NK-92 (cell line): ENCODE data around the gene NADK.
"Not testable (repeated sequence)": the region's sequence is repeated elsewhere in the genome, so short reads cannot be mapped to it uniquely, and the experiment has no call there.

Experiments used
- DNase-seq: peaks from one replicate; lab custom pipeline; 2025; ENCODE audit not compliant: unreplicated experiment; lab: John Stamatoyannopoulos, UW

Gene NADK

GRCh38 chr1:1748686-1749321, 29.5 kb downstream of the NADK start:
- DNase-seq: no peak

DNA sequence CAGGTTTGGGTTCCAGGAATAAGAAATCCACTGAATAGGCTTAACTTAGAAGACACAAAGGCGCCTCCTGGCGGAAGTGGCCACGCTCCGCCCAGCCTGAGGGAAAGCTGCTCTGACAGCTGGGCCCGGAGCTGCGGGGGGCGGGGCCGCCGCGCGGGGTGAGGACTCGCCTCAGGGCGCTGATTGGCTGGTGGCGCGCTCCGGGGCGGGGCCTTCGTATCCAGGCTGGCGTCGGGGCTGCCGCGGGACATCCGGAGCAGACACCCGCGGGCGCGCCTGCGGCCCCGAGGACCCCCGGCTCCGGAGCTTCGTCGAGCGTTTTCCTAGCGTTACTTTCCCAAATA, 31.7 kb downstream of the NADK start:
- DNase-seq: not testable (repeated sequence)

GRCh38 chr1:1745651-1746565, 32.4 kb downstream of the NADK start:
- not testable (repeated sequence) for DNase-seq

DNA sequence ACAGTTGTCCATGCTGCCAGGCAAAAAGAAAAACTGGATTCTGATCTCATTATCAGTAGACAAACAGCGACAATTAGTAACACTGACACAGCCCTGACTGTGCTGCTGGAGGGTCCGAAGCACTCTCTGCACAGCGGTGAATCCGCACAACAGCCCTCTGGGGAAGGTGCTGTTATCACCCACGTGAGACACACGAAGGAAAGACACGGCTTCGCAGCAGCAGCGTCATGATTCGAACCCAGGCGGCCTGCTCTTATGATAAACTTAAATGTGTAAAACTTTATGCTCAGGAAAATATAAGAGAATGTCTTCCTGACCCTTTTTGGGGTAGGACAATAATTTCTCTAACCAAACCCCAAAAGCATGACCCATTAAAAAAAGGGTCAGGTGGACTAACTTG, 35.7 kb downstream of the NADK start:
- DNase-seq: not testable (repeated sequence)

DNA sequence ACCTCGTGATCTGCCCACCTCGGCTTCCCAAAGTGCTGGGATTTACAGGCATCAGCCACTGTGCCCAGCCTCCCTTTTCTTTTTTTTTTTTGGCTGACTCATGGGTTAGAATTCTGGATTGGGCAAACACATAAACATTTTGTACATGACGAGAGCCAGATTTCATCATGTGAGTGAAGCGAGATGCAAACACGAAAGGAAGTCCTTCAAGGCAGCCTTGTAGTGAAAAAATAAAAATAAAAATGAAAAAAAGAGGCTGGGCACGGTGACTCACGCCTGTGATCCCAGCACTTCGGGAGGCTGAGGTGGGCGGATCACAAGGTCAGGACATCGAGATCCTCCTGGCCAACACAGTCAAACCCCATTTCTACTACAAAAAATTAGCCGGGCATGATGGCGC, 37.3 kb downstream of the NADK start:
- DNase-seq: not testable (repeated sequence)

DNA sequence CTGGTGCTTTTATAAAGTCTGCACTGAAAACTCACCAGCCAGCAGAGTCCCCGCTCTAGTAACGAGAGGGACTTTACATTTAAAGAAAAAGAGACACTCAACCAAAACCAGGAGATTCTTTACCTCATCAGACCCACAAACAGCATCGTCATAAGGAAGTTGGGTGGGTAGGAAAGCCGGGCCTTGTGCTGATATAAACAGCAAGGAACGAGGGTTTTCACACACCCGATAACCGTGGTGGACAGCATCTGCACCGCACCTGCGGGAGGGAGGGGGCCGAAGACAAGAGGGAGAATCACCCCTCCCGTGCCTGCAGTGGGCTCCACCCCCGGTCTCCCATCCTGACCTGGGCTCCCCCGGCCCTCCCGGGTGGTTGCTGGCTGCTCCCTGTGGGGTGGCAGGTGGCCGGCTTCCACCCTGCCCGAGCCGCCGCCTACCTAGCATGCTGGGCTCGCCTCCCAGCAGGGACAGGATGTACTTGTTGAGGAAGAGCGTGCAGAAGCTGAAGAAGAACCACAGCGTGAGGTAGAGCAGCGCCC, 39.4 kb downstream of the NADK start:
- DNase-seq: not testable (repeated sequence)

- not testable (repeated sequence) for DNase-seq
Observed at GRCh38 chr1:1737675-1738590, 40.3 kb downstream of the NADK start.

GRCh38 chr1:1732381-1732780, 45.9 kb downstream of the NADK start:
- DNase-seq: no peak

DNA sequence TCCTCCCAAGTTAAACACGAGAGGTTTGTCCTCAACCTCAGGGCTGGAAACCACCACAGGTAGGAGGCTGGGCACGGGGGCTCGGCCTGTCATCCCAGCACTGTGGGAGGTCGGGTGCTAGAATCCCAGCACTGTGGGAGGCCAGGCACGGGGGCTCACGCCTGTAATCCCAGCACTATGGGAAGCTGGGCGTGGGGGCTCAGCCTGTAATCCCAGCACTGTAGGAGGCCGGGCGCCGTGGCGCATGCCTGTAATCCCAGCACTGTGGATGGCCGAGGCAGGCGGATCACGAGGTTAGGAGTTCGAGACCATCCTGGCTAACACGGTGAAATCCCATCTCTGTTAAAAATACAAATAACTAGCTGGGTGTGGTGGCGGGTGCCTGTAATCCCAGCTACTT, 47.4 kb downstream of the NADK start:
- no peak for DNase-seq

GRCh38 chr1:1730230-1730629, 48.0 kb downstream of the NADK start:
- DNase-seq: not testable (repeated sequence)

GRCh38 chr1:1729116-1729816, 49.0 kb downstream of the NADK start:
- DNase-seq: not testable (repeated sequence)

DNA sequence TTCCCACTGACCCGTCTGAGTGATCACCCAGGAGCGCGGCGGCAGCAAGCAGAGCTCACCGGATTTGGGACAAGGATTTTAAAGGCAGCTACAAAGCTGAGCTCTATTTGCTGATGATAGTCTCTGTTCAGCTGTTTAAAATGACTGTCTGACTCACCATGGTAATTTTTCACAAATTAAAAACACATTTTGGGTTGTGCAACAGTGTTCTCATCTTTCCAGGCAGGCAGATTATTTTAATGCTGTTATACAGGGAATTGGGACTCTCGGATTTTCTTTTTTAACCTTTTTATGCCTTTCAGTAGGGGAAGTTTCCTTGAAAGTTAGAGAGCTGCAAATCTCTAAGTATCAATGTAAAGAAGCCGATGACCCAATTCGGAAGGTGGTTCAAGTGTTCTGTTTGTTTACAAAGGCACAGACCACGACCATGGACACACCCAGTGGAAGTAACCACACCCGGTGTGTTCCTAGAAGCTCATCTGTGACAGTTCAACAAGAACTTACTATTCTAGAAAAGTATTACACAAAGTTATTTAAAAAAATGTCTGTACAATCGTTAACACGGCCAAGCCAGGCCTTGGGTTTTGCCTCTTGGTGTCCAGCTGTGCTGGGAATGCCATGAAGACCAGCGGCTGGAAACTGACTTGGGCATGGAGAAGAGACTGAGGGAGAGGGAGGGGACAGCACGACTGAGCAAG, 49.8 kb downstream of the NADK start:
- not testable (repeated sequence) for DNase-seq

DNA sequence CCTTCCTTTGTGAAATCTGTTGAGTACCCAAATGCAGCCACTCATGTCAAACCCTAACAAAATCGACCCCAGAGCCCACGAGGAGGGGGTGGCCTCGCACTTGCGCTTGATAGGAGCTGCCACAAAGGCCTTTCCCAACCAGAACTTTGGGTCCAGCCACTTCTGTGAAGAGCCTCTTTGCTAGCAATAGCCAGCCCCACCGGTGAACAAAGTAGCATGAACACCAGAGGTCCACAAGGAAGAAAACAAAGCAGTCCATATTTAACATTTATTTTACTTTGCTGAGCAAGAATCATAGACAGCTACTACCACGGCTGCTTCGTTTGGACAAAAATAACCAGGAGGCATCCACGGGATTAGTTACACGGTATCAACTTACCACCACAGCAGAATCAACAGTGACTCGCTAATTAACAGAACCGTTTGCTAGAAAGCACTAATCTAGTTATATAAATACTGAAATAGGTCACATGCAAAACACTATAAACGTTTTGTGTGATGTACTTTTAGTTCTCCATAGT, 51.1 kb downstream of the NADK start:
- DNase-seq: not testable (repeated sequence)

DNA sequence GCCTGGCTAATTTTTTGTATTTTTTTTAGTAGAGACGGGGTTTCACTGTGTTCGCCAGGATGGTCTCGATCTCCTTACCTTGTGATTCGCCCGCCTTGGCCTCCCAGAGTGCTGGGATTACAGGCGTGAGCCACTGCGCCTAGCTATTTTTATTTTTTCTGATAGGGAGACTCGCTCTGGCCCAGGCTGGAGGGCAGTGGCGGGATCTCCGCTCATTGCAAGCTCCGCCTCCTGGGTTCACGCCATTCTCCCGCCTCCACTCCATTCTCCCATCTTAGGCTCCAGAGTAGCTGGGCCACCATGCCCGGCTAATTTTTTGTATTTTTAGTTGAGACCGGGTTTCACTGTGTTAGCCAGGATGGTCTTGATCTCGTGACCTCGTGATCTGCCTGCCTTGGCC, 52.2 kb downstream of the NADK start:
- not testable (repeated sequence) for DNase-seq

DNA sequence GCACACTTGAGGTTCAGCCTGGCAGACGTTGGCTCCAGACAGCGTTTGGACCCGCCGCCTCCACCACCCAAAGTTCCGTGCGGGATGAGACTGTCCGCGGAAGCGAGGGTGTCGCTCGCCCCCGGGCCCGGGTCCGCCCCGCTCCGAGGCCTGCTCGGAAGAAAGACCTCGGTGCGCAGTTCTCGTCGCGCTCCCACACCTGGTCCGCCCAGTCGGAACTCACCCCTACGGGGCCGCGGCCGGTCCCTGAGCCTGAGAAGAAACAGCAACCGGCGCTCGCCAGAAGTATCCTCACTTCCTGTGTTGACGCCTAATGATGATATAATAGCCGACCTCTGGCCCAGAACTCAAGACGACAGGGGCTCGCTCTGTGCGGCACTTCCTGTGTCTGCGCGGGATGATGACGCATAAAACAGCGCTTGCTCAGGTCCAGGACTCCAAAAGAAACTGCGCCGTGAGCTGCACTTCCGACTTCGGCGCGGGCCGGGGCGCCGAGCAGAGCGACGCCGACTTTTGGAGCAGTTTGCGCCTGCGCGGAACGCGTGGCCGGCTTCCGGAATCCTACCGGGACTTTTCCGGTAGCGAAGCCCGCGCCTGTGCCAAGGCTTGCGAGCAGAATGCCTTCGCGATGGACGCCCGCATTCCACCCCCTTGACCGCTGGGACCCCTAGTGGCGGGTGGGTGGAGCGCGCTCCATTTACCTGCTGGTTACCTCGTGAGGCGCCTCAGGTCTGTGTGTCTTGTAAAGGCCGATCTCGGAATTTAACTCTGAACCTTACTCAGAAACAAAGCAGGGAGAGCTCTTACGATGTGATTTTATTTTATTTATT, 54.0 kb downstream of the NADK start, which contains the start of gene CDK11A:
Gene CDK11A, minus strand, starts transcription at position 323 of the 830 bp plus-strand sequence. CDS start 1,539 bp downstream, outside the sequence.
- peak; percentile 89 for DNase-seq

DNA sequence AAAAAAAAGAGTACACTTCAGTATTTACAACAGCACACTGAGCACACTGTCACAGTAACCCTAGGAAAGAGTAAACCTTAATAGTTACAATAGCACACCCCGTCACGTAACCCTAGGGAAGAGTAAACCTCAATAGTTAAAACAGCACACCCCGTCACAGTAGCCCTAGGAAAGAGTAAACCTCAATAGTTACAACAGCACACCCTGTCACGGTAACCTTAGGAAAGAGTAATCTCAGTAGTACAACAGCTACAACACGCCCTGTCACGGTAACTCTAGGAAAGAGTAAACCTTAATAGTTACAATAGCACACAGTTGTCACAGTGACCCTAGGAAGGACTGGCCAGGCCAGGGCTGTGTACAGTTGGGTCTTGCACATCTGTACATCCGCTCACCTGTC, 57.1 kb downstream of the NADK start:
- no peak for DNase-seq

DNA sequence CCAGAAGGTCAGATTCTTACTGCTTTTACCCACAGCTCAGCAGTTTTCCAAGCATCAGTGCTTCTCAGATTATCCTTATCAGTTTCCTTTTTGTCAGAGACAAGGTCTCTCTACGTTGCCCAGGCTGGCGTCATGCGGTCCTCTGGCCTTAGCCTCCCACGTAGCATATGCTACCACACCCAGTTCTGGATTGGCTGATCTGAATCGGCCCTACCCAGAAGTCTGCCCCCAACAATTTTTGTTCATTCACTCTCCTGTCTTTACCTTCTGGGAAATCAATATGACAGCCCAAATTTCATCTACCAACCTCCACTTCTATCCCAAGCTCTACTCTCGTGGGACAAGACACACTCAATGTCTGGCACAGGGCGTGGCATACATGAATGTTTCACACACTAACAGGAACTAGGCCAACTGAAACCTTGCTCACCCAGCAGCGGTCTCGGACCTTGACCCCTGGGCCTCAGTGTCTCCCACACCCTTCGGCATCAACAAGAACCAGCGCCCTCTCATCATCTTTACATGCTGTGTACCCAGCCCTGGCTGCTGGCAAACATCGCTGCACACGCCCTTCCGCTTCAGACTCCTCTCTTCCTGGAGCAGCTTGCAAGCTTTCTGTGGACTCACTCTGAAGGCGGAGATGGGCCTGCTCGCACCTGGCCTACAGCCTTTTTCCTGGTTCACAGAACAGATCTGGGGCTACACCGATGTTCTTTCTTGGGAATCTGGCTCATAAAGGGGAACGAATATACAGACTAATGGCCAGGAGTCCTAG, 63.0 kb downstream of the NADK start:
- not testable (repeated sequence) for DNase-seq

DNA sequence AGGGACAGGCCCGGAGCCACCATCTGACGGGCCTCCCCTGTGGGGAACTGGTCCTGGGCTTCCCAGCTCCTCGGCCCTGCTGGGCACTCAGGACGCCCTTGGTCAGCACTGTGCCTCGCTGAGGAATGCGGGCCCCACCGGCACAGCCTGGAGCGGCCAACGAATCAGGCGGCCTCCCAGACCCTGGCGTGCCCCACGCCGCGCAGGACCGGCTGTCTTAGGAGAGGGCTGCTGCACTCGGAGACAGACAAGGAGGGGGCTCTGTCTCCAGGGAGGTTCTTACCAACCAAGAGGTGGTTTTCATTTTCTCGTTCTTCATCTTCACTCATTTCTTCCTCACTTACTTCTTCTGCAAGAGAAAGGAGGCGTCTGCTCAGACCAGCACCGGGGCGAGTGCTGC, 70.4 kb downstream of the NADK start:
- DNase-seq: not testable (repeated sequence)
